Ramos (cell line): ENCODE measurements around the gene CDH4.

Source experiments
- in situ Hi-C: fragments of 300-500 bp; cut with MboI; formaldehyde crosslinking; loops from one replicate; pipeline ENCODE4 v1.14.3; 2022; ENCODE audit warnings: low sequenced_read_pairs; ENCODE audit not compliant: unreplicated experiment

CDH4 gene

DNA sequence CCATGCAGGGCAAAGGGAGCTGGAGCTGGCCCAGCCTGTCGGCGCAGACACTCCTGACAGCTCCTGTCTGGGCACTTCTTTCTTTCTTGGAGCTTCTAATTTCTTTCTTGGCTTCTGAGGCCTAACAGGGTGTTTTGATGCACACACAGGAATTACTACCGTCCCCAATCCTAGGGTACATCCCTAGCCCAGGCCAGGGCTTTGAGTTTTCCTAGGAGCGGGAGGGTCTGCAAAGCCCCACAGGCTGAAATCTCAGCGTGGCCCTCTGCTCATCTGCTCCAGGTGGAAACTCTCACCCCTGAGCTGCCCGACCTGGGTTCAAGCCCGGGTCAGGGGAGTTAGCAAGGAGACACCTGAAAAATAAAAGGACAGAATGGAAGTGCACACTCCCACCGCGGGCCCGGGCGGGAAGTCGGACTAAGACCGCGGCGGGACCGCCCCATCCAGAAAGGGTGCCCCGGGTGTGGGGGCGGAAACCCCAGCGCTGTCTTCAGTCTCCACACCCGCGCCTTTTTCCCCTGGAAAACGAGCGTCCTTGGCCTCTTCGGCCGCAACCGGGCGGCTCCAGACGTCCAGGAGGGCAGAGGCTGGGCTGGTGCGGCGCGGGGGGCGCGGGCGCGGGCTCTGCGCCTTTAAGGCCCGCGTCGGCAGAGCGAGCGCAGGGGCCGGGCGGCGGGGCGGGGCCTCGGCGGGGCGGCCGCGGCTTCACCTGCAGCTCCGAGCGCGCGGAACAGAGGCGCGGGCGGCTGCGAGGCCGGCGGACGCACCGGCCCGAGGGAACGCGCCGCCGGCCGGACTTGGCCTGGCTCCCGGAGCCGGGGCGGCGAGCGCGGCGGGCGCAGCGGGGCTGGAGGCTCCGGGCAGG is at the start of gene CDH4:
Gene CDH4 (plus strand): TSS at position 733 of the 865 bp plus-strand sequence.
- in situ Hi-C loops = no loop called here

- in situ Hi-C loops = no loop called here
These were observed 48.7 kb upstream of the CDH4 start for GRCh38 chr20:61203320-61203719.

- in situ Hi-C loops = no loop called here
These were observed 47.9 kb upstream of the CDH4 start for GRCh38 chr20:61204206-61204605.

DNA sequence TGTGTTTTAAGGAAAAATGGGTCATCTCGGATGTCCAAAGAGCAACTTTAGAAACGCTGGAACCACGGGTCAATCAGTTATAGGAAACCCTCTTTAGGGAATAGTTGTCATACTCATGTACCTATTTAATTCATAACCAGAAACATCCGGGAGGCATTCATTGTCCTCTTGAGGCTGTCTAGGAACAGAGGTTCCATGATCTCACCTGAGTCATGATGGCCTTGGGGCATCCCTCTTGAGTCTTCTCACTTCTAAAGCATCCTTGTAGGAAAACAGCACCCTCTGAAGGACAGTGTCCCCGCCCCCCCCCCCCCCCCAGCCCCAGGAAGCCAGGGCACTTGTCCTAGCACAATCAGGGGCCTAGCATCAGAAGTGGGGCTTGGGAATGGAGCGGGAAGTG is 46.3 kb upstream of the CDH4 start:
- in situ Hi-C loops = no loop called here

GRCh38 chr20:61210862-61211261 is 41.2 kb upstream of the CDH4 start:
- in situ Hi-C loops = no loop called here

- in situ Hi-C loops = no loop called here
These were observed 34.2 kb upstream of the CDH4 start for GRCh38 chr20:61217848-61218247.

GRCh38 chr20:61219021-61219431 is 33.0 kb upstream of the CDH4 start:
- in situ Hi-C loops = no loop called here

GRCh38 chr20:61220131-61220530 is 31.9 kb upstream of the CDH4 start:
- in situ Hi-C loops = no loop called here

- in situ Hi-C loops = no loop called here
These were observed 31.3 kb upstream of the CDH4 start for GRCh38 chr20:61220626-61221325.

DNA sequence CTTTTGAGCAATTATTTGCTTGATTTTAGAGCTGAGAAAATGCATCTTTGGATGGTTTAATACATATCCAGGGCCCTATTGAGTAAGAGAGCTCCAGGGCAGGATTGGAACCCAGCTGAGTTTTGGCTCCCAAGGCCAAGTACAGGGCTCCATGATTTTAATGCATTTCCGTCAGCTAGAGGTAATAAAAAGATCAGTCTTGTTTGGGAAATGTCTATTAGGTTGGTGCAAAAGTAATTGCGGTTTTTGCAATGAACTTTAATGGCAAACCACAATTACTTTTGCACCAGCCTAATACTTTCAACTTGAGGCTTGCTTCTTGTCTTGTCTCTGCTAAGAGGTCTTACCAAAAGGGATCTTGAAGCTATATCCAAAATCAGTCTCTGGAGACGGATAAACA is 29.4 kb upstream of the CDH4 start:
- in situ Hi-C loops = no loop called here

DNA sequence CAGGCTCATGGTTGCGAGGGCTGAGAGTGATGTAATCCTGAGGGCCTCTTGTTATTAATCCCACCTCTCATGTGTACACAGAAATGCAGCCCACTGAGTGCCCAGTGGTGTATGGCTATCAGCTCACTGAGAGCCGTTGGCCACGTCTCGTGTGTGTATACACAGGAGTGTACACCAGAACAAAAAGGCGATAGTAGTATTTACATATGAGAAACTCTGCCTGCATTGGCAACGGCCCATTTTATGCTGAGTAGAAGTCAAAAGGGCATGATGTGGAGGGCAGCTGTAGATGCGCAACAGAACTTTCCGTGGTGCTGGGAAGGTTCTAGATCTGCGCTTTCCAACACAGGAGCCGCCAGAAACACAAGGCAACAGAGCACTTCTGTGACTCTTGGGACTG is 28.9 kb upstream of the CDH4 start:
- in situ Hi-C loops = no loop called here

DNA sequence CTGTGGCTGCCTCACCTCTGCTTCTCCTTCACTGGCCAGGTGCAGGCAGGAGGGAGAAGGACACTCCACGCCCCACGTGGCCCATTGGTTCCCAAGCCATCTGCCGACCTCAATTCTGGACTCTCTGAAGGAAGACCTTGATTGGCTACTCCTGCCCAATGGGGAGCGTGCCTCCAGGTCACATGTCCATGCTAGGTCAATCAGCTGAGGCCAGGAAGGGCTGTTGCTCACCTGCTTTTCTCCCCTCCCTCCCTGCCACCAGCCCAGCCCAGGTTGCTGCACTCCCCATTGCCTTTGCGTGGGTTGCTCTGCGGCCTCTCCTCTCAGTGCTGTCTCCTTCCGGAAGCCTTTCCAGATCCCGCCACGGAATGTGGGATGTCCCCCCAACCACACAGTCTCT is 21.9 kb upstream of the CDH4 start:
- in situ Hi-C loops = no loop called here

DNA sequence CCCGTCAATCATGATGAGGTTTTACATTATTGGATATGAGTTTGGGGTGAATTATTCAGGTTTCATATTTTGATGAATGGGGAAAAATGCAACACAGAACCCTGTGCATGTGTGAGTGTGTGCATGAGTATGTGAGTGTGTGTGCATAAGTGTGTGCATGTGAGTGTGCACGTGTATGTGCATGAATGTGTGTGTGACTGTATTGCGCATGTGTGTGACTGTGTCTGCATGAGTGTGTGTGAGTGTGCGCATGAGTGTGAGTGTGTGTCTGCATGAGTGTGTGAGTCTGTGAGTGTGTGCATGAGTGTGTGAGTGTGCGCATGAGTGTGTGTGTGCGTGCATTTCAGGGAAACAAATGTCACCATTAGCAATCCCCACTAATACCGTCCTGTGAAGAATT is 18.5 kb upstream of the CDH4 start:
- in situ Hi-C loops = no loop called here

DNA sequence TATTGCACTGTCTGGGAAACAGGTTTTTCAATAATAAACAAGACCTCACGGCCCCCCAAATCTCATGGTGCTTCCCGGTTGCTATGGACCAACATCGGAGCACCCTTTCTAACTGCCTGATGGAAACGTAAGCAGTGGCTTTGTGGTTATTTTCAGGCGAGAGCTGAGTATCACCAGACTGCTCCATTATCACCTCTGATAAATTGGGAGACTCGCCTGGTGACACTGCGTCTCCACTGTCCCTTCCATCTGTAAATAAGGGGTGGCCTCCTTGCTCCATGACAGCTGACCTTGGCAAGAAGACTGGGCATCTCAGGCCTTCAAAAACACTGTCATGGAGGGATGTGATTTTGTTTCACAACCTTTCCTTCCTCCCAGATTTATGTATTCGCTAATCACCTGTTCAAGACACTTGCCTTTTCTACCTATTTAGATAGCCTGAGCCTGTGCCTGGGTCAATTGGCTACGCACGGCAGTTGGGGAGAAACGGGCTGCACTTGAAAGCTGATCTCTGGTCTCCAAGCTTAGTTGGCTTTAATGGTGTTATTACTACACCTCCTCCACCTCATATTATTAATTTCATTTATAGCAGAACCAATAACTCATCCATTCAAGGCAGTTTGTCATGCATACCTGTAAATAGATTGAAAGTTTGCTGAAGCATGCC is 17.7 kb upstream of the CDH4 start:
- in situ Hi-C loops = no loop called here

DNA sequence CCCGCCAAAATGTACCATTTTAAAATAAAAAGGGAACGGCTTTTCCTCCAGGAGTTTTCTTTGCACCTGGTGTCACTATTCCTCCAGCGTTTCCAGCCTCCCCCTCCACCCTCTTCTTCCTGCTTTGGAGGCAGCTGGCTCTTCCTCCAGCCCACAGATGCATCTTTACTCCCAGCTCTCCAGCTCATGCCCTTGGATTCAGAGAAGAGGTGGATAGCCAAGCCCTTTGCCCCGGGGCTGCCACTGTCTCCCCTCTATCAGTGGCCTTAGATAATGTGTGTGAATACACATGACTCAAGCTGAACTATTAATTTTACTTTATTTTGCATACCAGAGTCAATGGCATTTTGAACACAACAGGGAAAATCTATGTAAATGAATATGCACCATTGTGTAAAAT is 15.3 kb upstream of the CDH4 start:
- in situ Hi-C loops = no loop called here

- in situ Hi-C loops = no loop called here
These were observed 13.2 kb upstream of the CDH4 start for GRCh38 chr20:61238813-61239212.

DNA sequence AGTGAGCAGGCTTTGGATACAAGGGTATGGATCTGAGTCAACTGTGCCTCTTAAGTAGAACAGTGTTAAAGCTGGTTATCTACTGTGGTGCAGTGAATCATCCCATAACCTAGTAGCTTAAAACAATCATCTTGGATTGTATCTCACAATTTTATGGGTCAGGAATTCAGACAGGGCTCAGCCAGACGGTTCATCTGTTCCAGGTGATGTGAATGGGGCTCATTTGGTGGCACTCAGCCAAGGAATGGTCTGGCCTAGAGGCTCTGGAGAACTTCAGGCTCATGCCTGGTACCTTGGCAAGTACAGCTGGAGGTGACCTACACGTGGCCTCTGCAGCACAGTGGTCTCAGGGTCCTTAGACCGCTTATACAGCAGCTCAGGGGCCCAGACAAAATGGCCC is 11.2 kb upstream of the CDH4 start:
- in situ Hi-C loops = no loop called here

- in situ Hi-C loops = no loop called here
These were observed 7.8 kb upstream of the CDH4 start for GRCh38 chr20:61244213-61244612.

DNA sequence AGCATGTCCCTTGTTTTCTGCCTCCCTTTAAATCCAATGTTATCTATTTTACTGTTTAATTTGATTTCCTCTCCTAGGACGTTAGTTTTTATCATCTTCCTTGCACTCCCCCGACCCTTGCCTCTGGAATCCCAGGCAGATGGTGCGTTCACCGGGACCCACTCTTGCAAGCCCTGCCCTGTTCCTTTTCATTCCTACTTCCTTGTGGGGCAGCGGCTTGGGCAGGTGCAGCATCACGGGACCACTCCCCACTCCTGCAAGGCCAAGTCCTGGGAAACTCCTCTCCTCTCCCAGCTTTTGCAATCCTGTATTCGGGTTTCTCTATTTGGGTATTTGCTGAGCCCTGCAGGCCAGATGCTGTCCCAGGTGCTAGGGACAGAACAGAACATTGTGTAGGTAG is 5.8 kb upstream of the CDH4 start:
- in situ Hi-C loops = no loop called here

DNA sequence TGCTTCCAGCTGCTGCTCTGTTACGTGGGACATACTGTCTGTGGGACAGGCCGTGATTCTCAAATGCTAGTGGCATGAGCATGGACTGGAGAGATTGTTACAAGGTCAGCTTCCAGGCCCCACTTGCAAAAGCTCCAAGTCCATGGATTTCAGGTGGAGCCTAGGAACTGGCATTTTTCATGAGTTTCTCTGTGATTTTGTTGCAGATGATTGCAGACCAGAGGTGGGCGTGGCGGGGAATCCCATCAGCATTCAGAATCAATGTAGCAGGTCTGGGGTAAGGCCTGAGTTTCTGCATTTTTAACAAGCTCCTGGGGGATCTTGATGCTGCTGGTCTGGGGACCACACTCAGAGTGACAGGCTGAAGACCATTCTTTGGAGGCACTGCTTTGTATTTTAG is 2.4 kb upstream of the CDH4 start:
- in situ Hi-C loops = no loop called here

DNA sequence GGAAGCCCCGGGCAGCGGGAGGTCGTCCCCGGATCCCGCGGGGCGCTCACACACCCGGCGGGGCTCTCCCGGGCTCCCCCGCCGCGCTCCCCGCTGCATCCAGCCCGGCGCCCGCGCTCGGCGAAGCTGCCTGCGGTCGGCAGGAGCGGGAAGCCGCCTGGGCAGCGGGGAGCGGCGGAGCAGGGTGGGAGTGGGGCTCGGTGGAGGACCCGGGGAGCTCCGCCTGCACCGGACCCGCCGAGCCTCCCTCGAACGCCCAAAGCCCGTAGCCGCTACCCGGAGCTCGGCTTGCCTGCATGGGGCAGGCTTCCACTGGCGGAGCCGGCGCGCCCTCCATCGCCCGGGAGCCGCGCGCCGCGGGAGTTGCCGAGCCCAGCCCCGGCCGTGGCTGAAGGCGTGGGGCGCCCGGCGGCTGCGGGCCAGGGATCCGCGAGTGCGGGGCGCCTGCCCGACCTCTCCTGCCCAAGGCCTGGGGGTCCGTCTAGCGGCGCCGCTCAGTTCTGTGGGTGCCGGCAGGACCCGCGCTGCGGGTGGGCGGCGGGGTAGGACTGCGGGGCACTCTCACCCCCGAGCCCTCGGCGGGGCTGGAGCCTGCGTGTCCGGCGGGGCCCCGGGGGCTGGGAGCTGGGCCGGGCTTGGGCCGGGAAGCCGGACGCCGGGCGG is 671 bp downstream of the CDH4 start:
- in situ Hi-C loops = no loop called here
